Hepatocyte (in vitro differentiated cells): ENCODE measurements around the gene FER1L5.

Experiments used
- EZH2 ChIP-seq: fragments of 200-600 bp; sonication (generic); IDR thresholded peaks from 2 replicates; pipeline ENCODE4 v1.6.1; 2016; ENCODE audit warnings: antibody characterized with exemption, mild to moderate bottlenecking, borderline replicate concordance
- EZH2phosphoT487 ChIP-seq: fragments of 200-600 bp; sonication (generic); IDR thresholded peaks from one replicate; pipeline ENCODE4 v1.6.1; 2018; ENCODE audit warnings: antibody characterized with exemption, mild to moderate bottlenecking, low read depth, moderate library complexity; ENCODE audit not compliant: unreplicated experiment, severe bottlenecking
- TF ChIP-seq, protein P1 (sequence below): fragments of 200-600 bp; sonication (generic); IDR thresholded peaks from 2 replicates; pipeline ENCODE4 v1.5.1; 2016; ENCODE audit warnings: antibody characterized with exemption, mild to moderate bottlenecking; ENCODE audit not compliant: poor library complexity

DNA sequence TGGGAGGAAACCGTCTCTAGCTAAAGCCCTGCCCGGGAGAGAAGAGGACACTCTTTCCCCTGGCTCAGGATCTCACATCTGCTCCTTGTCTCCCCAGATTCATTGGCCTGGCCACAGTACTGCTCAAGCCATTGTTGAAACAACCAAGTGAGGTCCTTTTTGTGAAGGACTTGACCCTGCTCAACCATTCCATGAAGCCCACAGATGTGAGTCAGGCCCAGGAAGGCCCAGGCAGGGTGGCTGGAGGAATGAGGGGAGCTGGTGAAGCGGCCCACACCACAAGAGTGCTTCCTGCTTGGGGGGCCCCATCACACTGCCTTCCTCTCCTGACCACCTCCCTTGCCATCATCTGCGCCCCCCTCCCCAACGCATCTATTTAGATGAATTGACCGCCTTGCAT is 5.1 kb downstream of the FER1L5 start:
- TF ChIP-seq, protein P1, sequence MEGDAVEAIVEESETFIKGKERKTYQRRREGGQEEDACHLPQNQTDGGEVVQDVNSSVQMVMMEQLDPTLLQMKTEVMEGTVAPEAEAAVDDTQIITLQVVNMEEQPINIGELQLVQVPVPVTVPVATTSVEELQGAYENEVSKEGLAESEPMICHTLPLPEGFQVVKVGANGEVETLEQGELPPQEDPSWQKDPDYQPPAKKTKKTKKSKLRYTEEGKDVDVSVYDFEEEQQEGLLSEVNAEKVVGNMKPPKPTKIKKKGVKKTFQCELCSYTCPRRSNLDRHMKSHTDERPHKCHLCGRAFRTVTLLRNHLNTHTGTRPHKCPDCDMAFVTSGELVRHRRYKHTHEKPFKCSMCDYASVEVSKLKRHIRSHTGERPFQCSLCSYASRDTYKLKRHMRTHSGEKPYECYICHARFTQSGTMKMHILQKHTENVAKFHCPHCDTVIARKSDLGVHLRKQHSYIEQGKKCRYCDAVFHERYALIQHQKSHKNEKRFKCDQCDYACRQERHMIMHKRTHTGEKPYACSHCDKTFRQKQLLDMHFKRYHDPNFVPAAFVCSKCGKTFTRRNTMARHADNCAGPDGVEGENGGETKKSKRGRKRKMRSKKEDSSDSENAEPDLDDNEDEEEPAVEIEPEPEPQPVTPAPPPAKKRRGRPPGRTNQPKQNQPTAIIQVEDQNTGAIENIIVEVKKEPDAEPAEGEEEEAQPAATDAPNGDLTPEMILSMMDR, result no peak
- TF ChIP-seq EZH2 (no peak), EZH2phosphoT487 (no peak)
